Measurements from ENCODE around the gene CD99L2. TPM values are rescaled to one million over a fixed set of nuclear protein-coding genes. Genes with fewer than 3 reads are reported as not detected.

The CD99L2 gene
- total RNA-seq, 1 experiment from 2014 or later = 156 TPM

- intact Hi-C loops (cut with micrococcal nuclease; ENCODE audit: unreplicated experiment) (no loop called here), in situ Hi-C loops (cut with HindIII; ENCODE audit: low pct_unique_long_range_greater_than_20kb, low sequenced_read_pairs) (no loop called here)
- no peaks in the 10 kb centered on the region for H3K4me1 ChIP-seq (ENCODE audit: control insufficient read depth, insufficient read depth, low read length)
- no peak overlapping the region for H3K27ac ChIP-seq (ENCODE audit: low read length)
- CTCF ChIA-PET = no interaction called here
- POLR2A ChIA-PET = interaction anchor here (0.5 kb wide), 1 partner anchor 227 kb away, joined by 5 read pairs; no protein-coding TSS in a partner anchor
- H3K4me3 ChIP-seq (ENCODE audit: low read depth in 2 of 2, low read length in 2 of 2) = no peak overlapping the region
- DNase-seq (ENCODE audit: low read depth, low spot score) = no peak
- TSS peak; percentile 86 for BruUV-seq (replicated peaks)
- no peaks in the 10 kb centered on the region; the same call in 1 of the 2 replicates for H3K36me3 ChIP-seq (ENCODE audit: control insufficient read depth, insufficient read depth, low read length)
- H3K27me3 ChIP-seq (ENCODE audit: control insufficient read depth, insufficient read depth, low read length) = no peaks in the 10 kb centered on the region
- no peaks in the 10 kb centered on the region for H3K9me3 ChIP-seq (ENCODE audit: control insufficient read depth, insufficient read depth, low read depth, low read length)
- no peak for TF ChIP-seq REST (IDR thresholded peaks at IDR 0.05; ENCODE audit: insufficient read depth in 1 of 2, low read depth in 2 of 2, low read length in 1 of 2)
- no peak for TF ChIP-seq POLR2AphosphoS5 (IDR thresholded peaks at IDR 0.05; ENCODE audit: low read depth, low read length)
- no peak for ATAC-seq
Measured at GRCh38 chrX:150767475-150768131, 130.9 kb downstream of the CD99L2 start.

GRCh38 chrX:150767045-150767395 lies 131.4 kb downstream of the CD99L2 start:
- Histone ChIP-seq H3K9me3 (ENCODE audit: control insufficient read depth, insufficient read depth, low read depth, low read length) (no peaks in the 10 kb centered on the region), H3K27ac (ENCODE audit: low read length) (no peak overlapping the region), H3K4me3 (ENCODE audit: low read depth in 2 of 2, low read length in 2 of 2) (no peak overlapping the region), H3K36me3 (ENCODE audit: control insufficient read depth, insufficient read depth, low read length) (no peaks in the 10 kb centered on the region; the same call in 1 of the 2 replicates), H3K27me3 (ENCODE audit: control insufficient read depth, insufficient read depth, low read length) (no peaks in the 10 kb centered on the region), H3K4me1 (ENCODE audit: control insufficient read depth, insufficient read depth, low read length) (no peaks in the 10 kb centered on the region)
- TF ChIP-seq REST (IDR thresholded peaks at IDR 0.05; ENCODE audit: insufficient read depth in 1 of 2, low read depth in 2 of 2, low read length in 1 of 2) (no peak), POLR2AphosphoS5 (IDR thresholded peaks at IDR 0.05; ENCODE audit: low read depth, low read length) (no peak), TCF7L2 (IDR thresholded peaks at IDR 0.05; ENCODE audit: low read depth, low read length) (no peak), SIN3A (IDR thresholded peaks at IDR 0.05; ENCODE audit: borderline replicate concordance, insufficient read depth, low read depth, low read length) (no peak), CTCF (IDR thresholded peaks at IDR 0.05) (no peak)
- intact Hi-C loops (cut with micrococcal nuclease; ENCODE audit: unreplicated experiment) (no loop called here), in situ Hi-C loops (cut with HindIII; ENCODE audit: low pct_unique_long_range_greater_than_20kb, low sequenced_read_pairs) (no loop called here)
- no peak for DNase-seq (ENCODE audit: low read depth, low spot score)
- POLR2A ChIA-PET = interaction anchor here (0.5 kb wide), 1 partner anchor 228 kb away, joined by 5 read pairs; no protein-coding TSS in a partner anchor
- no TSS peak for BruUV-seq (replicated peaks)
- CTCF ChIA-PET = no interaction called here
- ATAC-seq = no peak
